Liver (tissue), 9 donors: ENCODE data around the gene UBASH3B. TPM values are rescaled to one million over a fixed set of nuclear protein-coding genes. Genes with fewer than 3 reads are reported as not detected.

Experiments used
- DNase-seq: peaks from one replicate; pipeline ENCODE4 v3.0.0-alpha.2; 2017; ENCODE audit warnings: low spot score
- H3K27ac ChIP-seq, 2 donors: one replicate each; pipeline ENCODE4 v1.7.0; 2013; ENCODE audit warnings: inconsistent platforms in 2 of 2, low read length in 2 of 2, control low read depth in 1 of 2, low read depth in 1 of 2, mild to moderate bottlenecking in 1 of 2
- H3K27me3 ChIP-seq, 4 donors: one replicate each; pipeline versions ENCODE4 v1.6.1 to v1.7.0; 2013; ENCODE audit warnings: low read length in 3 of 4, inconsistent platforms in 1 of 4, mild to moderate bottlenecking in 1 of 4, moderate library complexity in 1 of 4; ENCODE audit not compliant: control insufficient read depth in 4 of 4, insufficient read depth in 4 of 4
- H3K36me3 ChIP-seq, 4 donors: one replicate each; pipeline versions ENCODE4 v1.6.1 to v1.7.0; 2013; ENCODE audit warnings: low read length in 3 of 4, mild to moderate bottlenecking in 3 of 4, low read depth in 1 of 4, moderate library complexity in 1 of 4; ENCODE audit not compliant: control insufficient read depth in 4 of 4, insufficient read depth in 3 of 4
- H3K4me1 ChIP-seq, 4 donors: one replicate each; pipeline versions ENCODE4 v1.6.1 to v1.7.0; 2013; ENCODE audit warnings: low read length in 3 of 4, mild to moderate bottlenecking in 3 of 4, moderate library complexity in 1 of 4; ENCODE audit not compliant: control insufficient read depth in 4 of 4, insufficient read depth in 4 of 4
- H3K4me3 ChIP-seq, 3 donors: one replicate each; pipeline versions ENCODE4 v1.6.1 to v1.7.0; 2013; ENCODE audit warnings: low read length in 3 of 3, control low read depth in 1 of 3, low read depth in 1 of 3, mild to moderate bottlenecking in 1 of 3
- H3K9ac ChIP-seq, 2 donors: one replicate each; pipeline ENCODE4 v1.7.0; 2013; ENCODE audit warnings: low read length in 2 of 2, mild to moderate bottlenecking in 2 of 2, moderate library complexity in 2 of 2, control low read depth in 1 of 2, low read depth in 1 of 2
- H3K9me3 ChIP-seq, 4 donors: one replicate each; pipeline versions ENCODE4 v1.6.1 to v1.7.0; 2013; ENCODE audit warnings: low read length in 3 of 4; ENCODE audit not compliant: control insufficient read depth in 4 of 4
- EGR1 ChIP-seq, 2 donors: IDR thresholded peaks; 2 replicates each; pipeline ENCODE4 v1.6.1; 2016 to 2018; ENCODE audit warnings: antibody characterized with exemption in 2 of 2, low read depth in 2 of 2
- FOXA1 ChIP-seq: IDR thresholded peaks from 2 replicates; pipeline ENCODE4 v1.6.1; 2016; ENCODE audit warnings: antibody characterized with exemption
- FOXA2 ChIP-seq: IDR thresholded peaks from 2 replicates; pipeline ENCODE4 v1.6.1; 2016; ENCODE audit warnings: antibody characterized with exemption
- GABPA ChIP-seq, 2 donors: IDR thresholded peaks in 1 of 2; conservative IDR thresholded peaks in 1 of 2; 2 replicates each; pipeline ENCODE4 v1.6.1; 2016; ENCODE audit warnings: antibody characterized with exemption in 2 of 2, mild to moderate bottlenecking in 1 of 2, moderate library complexity in 1 of 2
- HNF4A ChIP-seq, 2 donors: conservative IDR thresholded peaks; 2 replicates each; pipeline ENCODE4 v1.6.1; 2016; ENCODE audit warnings: antibody characterized with exemption in 2 of 2, mild to moderate bottlenecking in 2 of 2
- HNF4G ChIP-seq: IDR thresholded peaks from 2 replicates; pipeline ENCODE4 v1.6.1; 2016; ENCODE audit warnings: antibody characterized with exemption
- JUND ChIP-seq, 2 donors: IDR thresholded peaks; 2 replicates each; pipeline ENCODE4 v1.6.1; 2016; ENCODE audit warnings: antibody characterized with exemption in 2 of 2
- NR2F2 ChIP-seq: IDR thresholded peaks from 2 replicates; pipeline ENCODE4 v1.6.1; 2016; ENCODE audit warnings: antibody characterized with exemption
- RAD21 ChIP-seq, 2 donors: IDR thresholded peaks; 2 replicates each; pipeline ENCODE4 v1.6.1; 2016; ENCODE audit warnings: antibody characterized with exemption in 2 of 2, mild to moderate bottlenecking in 2 of 2
- RXRA ChIP-seq, 2 donors: IDR thresholded peaks; 2 replicates each; pipeline ENCODE4 v1.6.1; 2017 to 2018; ENCODE audit warnings: antibody characterized with exemption in 2 of 2, mild to moderate bottlenecking in 1 of 2
- SP1 ChIP-seq: IDR thresholded peaks from 2 replicates; pipeline ENCODE4 v1.6.1; 2018; ENCODE audit warnings: antibody characterized with exemption, mild to moderate bottlenecking
- TAF1 ChIP-seq: conservative IDR thresholded peaks from 2 replicates; pipeline ENCODE4 v1.6.1; 2016; ENCODE audit warnings: antibody characterized with exemption, mild to moderate bottlenecking
- YY1 ChIP-seq: IDR thresholded peaks from 2 replicates; pipeline ENCODE4 v1.6.1; 2016; ENCODE audit warnings: antibody characterized with exemption, mild to moderate bottlenecking
- WGBS: extraction: QIAGEN DNeasy Blood & Tissue Kit; methylation state at CpG from one replicate; pipeline ENCODE4 v1.1.7; 2013; 5-methylcytosine and 5-hydroxymethylcytosine counted together
- polyA plus RNA-seq, 2 donors: library from polyadenylated mRNA; stranded (reverse) in 1 of 2; unstranded in 1 of 2; fragments of 200-250 nt in 1 of 2; fragments of >200 nt in 1 of 2; fragmentation: Nextera tagmentation in 1 of 2; extraction: Ambion mirVana in 1 of 2; gene quantifications; one replicate each; pipeline versions ENCODE4 v1.2.1 to v1.2.3, GENCODE V29; 2013 to 2015
- total RNA-seq, 2 donors: library from RNA; depleted of rRNA; stranded (reverse); fragments of >200 nt; gene quantifications; one replicate each; pipeline ENCODE4 v1.2.3, GENCODE V29; 2014
- TF ChIP-seq, protein P1 (sequence below): IDR thresholded peaks from 2 replicates; pipeline ENCODE4 v1.6.1; 2016; ENCODE audit warnings: antibody characterized with exemption
- TF ChIP-seq, protein P2 (sequence below): fragments of 150-350 bp; IDR thresholded peaks from 2 replicates; pipeline ENCODE4 v1.5.1; 2017; ENCODE audit warnings: improper control_type of control experiment, low read depth, low read length; ENCODE audit not compliant: missing input control
- TF ChIP-seq, protein P3 (sequence below): IDR thresholded peaks from 2 replicates; pipeline ENCODE4 v1.6.1; 2016; ENCODE audit warnings: antibody characterized with exemption, mild to moderate bottlenecking
- TF ChIP-seq, protein P4 (sequence below): IDR thresholded peaks from 2 replicates; pipeline ENCODE4 v1.6.1; 2016; ENCODE audit warnings: antibody characterized with exemption
- TF ChIP-seq, protein P5 (sequence below): IDR thresholded peaks from 2 replicates; pipeline ENCODE4 v1.6.1; 2016; ENCODE audit warnings: antibody characterized with exemption
- donor health status: healthy.
- donor health status: healthy.
- donor health status: healthy.
- donor health status: healthy.
- donor health status: healthy.

The UBASH3B gene
- total and polyA plus RNA-seq, 4 donors = 0.48 to 5.5 (median 2.5) TPM

DNA sequence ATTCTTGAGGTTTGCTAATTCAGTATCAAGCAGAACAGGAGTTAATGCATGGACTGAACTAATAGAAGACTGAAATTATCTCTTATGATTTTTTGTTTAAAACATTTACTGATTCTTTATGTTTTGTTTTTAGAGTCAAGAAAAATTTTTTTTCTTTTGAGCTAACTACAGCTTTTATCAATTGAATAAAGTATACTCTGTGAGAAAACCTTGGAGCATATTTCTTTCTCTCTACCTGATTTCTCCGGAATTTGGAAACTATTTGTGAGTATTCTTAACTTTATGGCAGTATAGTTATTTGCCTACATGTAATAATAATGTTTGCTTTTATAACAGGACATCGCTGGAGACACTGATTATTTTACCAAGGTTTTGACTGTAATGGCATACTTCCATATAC lies 164.6 kb downstream of the UBASH3B start:
- 82% methylated on average over 2 of the region's 2 CpGs for WGBS
- Histone ChIP-seq H3K4me1 (no peaks in the 10 kb centered on the region), H3K27ac (no peak overlapping the region), H3K9ac (no peak overlapping the region), H3K9me3 (no peaks in the 10 kb centered on the region), H3K4me3 (no peak overlapping the region), H3K27me3 (no peaks in the 10 kb centered on the region), H3K36me3 (no peaks in the 10 kb centered on the region)
- no peak for DNase-seq
- TF ChIP-seq, protein P1, sequence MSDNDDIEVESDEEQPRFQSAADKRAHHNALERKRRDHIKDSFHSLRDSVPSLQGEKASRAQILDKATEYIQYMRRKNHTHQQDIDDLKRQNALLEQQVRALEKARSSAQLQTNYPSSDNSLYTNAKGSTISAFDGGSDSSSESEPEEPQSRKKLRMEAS = no peak
- TF ChIP-seq NR2F2 (no peak), RAD21 (IDR thresholded peaks at IDR 0.05) (no peak), HNF4G (no peak), JUND (IDR thresholded peaks at IDR 0.05) (no peak), SP1 (no peak), GABPA (IDR thresholded peaks at IDR 0.05 in 1 of 2, conservative IDR thresholded peaks at IDR 0.05 in 1 of 2) (no peak), HNF4A (conservative IDR thresholded peaks at IDR 0.05) (no peak), EGR1 (IDR thresholded peaks at IDR 0.05; ENCODE audit: low read depth in 2 of 2) (no peak), RXRA (IDR thresholded peaks at IDR 0.05) (no peak), TAF1 (no peak), FOXA1 (no peak), FOXA2 (no peak), YY1 (no peak)
- TF ChIP-seq, protein P2, sequence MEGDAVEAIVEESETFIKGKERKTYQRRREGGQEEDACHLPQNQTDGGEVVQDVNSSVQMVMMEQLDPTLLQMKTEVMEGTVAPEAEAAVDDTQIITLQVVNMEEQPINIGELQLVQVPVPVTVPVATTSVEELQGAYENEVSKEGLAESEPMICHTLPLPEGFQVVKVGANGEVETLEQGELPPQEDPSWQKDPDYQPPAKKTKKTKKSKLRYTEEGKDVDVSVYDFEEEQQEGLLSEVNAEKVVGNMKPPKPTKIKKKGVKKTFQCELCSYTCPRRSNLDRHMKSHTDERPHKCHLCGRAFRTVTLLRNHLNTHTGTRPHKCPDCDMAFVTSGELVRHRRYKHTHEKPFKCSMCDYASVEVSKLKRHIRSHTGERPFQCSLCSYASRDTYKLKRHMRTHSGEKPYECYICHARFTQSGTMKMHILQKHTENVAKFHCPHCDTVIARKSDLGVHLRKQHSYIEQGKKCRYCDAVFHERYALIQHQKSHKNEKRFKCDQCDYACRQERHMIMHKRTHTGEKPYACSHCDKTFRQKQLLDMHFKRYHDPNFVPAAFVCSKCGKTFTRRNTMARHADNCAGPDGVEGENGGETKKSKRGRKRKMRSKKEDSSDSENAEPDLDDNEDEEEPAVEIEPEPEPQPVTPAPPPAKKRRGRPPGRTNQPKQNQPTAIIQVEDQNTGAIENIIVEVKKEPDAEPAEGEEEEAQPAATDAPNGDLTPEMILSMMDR = no peak
- TF ChIP-seq, protein P3, sequence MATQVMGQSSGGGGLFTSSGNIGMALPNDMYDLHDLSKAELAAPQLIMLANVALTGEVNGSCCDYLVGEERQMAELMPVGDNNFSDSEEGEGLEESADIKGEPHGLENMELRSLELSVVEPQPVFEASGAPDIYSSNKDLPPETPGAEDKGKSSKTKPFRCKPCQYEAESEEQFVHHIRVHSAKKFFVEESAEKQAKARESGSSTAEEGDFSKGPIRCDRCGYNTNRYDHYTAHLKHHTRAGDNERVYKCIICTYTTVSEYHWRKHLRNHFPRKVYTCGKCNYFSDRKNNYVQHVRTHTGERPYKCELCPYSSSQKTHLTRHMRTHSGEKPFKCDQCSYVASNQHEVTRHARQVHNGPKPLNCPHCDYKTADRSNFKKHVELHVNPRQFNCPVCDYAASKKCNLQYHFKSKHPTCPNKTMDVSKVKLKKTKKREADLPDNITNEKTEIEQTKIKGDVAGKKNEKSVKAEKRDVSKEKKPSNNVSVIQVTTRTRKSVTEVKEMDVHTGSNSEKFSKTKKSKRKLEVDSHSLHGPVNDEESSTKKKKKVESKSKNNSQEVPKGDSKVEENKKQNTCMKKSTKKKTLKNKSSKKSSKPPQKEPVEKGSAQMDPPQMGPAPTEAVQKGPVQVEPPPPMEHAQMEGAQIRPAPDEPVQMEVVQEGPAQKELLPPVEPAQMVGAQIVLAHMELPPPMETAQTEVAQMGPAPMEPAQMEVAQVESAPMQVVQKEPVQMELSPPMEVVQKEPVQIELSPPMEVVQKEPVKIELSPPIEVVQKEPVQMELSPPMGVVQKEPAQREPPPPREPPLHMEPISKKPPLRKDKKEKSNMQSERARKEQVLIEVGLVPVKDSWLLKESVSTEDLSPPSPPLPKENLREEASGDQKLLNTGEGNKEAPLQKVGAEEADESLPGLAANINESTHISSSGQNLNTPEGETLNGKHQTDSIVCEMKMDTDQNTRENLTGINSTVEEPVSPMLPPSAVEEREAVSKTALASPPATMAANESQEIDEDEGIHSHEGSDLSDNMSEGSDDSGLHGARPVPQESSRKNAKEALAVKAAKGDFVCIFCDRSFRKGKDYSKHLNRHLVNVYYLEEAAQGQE = no peak
- TF ChIP-seq, protein P4, sequence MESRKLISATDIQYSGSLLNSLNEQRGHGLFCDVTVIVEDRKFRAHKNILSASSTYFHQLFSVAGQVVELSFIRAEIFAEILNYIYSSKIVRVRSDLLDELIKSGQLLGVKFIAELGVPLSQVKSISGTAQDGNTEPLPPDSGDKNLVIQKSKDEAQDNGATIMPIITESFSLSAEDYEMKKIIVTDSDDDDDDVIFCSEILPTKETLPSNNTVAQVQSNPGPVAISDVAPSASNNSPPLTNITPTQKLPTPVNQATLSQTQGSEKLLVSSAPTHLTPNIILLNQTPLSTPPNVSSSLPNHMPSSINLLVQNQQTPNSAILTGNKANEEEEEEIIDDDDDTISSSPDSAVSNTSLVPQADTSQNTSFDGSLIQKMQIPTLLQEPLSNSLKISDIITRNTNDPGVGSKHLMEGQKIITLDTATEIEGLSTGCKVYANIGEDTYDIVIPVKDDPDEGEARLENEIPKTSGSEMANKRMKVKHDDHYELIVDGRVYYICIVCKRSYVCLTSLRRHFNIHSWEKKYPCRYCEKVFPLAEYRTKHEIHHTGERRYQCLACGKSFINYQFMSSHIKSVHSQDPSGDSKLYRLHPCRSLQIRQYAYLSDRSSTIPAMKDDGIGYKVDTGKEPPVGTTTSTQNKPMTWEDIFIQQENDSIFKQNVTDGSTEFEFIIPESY = no peak
- TF ChIP-seq, protein P5, sequence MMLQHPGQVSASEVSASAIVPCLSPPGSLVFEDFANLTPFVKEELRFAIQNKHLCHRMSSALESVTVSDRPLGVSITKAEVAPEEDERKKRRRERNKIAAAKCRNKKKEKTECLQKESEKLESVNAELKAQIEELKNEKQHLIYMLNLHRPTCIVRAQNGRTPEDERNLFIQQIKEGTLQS = no peak
